ENCODE data around the gene LCOR.

Gene LCOR

GRCh38 chr10:96987842-96988175 lies 155.7 kb downstream of the LCOR start:
- no peak for DNase-seq (ENCODE audit: low spot score)
- in situ Hi-C loops (cut with MboI; ENCODE audit: low sequenced_read_pairs, unreplicated experiment): no loop called here
- TF ChIP-seq CTCF (IDR thresholded peaks at IDR 0.05; ENCODE audit: borderline replicate concordance, control extremely low read depth, extremely low read depth, insufficient read depth, missing control alignments): no peak

GRCh38 chr10:96988426-96988825 lies 156.3 kb downstream of the LCOR start:
- DNase-seq (ENCODE audit: low spot score): no peak
- in situ Hi-C loops (cut with MboI; ENCODE audit: low sequenced_read_pairs, unreplicated experiment): no loop called here
- TF ChIP-seq CTCF (IDR thresholded peaks at IDR 0.05; ENCODE audit: borderline replicate concordance, control extremely low read depth, extremely low read depth, insufficient read depth, missing control alignments): no peak

- in situ Hi-C loops (cut with MboI; ENCODE audit: low sequenced_read_pairs, unreplicated experiment): no loop called here
- no peak for TF ChIP-seq CTCF (IDR thresholded peaks at IDR 0.05; ENCODE audit: borderline replicate concordance, control extremely low read depth, extremely low read depth, insufficient read depth, missing control alignments)
- DNase-seq (ENCODE audit: low spot score): no peak
Measured at GRCh38 chr10:96991313-96991841, 159.3 kb downstream of the LCOR start.

GRCh38 chr10:96992721-96993120 lies 160.6 kb downstream of the LCOR start:
- in situ Hi-C loops (cut with MboI; ENCODE audit: low sequenced_read_pairs, unreplicated experiment): no loop called here
- DNase-seq (ENCODE audit: low spot score): no peak
- TF ChIP-seq CTCF (IDR thresholded peaks at IDR 0.05; ENCODE audit: borderline replicate concordance, control extremely low read depth, extremely low read depth, insufficient read depth, missing control alignments): no peak

- no peak for TF ChIP-seq CTCF (IDR thresholded peaks at IDR 0.05; ENCODE audit: borderline replicate concordance, control extremely low read depth, extremely low read depth, insufficient read depth, missing control alignments)
- in situ Hi-C loops (cut with MboI; ENCODE audit: low sequenced_read_pairs, unreplicated experiment): no loop called here
- no peak for DNase-seq (ENCODE audit: low spot score)
Measured at GRCh38 chr10:96995851-96996250, 163.8 kb downstream of the LCOR start.

- DNase-seq (ENCODE audit: low spot score): no peak
- TF ChIP-seq CTCF (IDR thresholded peaks at IDR 0.05; ENCODE audit: borderline replicate concordance, control extremely low read depth, extremely low read depth, insufficient read depth, missing control alignments): no peak
- in situ Hi-C loops (cut with MboI; ENCODE audit: low sequenced_read_pairs, unreplicated experiment): no loop called here
Measured at GRCh38 chr10:96996275-96996965, 164.3 kb downstream of the LCOR start.

Measured in GM13976 (cell line).